ENCODE data around the gene GPR161. TPM values are rescaled to one million over a fixed set of nuclear protein-coding genes. Genes with fewer than 3 reads are reported as not detected.

Gene GPR161
- polyA plus RNA-seq, 1 donor (not counting 4 experiments of a cell fraction or from before 2014, with no cell fraction given): 7.8 TPM

- DNase-seq (ENCODE audit: low read depth, low spot score): no peak
Measured at GRCh38 chr1:168172250-168172915, 35.7 kb upstream of the GPR161 start.

DNA sequence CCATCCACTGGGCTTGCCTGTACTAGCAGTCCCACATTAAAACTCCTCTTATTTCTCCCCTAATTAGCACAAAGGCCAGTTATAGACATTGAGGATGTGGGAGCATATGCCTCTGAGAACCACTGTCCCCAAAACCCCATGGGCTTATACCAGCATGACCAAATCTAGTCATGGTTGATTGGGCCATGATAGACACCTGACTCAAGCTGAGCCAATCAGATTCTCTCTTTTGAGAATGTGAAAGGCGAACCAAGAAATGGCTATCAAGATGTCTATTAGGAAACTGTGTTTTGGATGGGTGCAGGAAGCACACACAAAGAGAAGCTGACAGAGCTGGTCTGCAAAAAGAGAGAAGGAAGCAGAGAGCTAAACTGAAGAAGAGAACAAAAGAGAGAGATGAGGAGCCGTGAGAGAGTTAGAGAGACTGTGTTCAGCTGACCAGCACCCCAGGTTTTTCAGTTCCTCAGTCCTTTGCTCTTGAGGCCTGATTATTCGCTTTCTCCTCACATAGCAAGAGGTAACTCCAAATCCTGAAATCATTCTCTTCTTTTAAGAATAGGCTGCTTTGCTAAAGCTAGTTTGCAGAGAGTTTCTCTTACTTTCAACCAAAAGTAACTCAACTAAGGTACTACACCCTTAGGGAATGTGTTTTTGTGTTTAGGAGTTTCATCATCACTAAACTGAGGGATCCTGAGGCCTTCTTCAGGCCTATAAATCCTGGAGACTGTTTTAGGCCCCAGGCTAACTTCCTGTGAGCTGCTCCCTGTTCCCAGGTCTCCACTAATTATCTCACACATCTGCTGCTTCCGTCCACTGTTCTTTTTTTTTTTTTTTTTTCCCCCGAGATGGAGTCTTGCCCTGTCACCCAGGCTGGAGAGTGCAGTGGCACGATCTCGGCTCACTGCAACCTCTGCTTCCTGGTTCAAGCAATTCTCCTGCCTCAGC lies 34.1 kb upstream of the GPR161 start:
- FAIRE-seq: no peak

More at GRCh38 chr1:168172250-168172915, 35.7 kb upstream of the GPR161 start:
- H3K9me1 ChIP-seq (ENCODE audit: control insufficient read depth, extremely low read depth, insufficient read depth, low read length): no peaks in the 10 kb centered on the region
- no peaks in the 10 kb centered on the region for H3K27me3 ChIP-seq (ENCODE audit: control insufficient read depth, extremely low read depth, insufficient read depth, low read length)
- no peaks in the 10 kb centered on the region for H3K36me3 ChIP-seq (ENCODE audit: control insufficient read depth in 2 of 2, extremely low read depth in 1 of 2, insufficient read depth in 2 of 2, low read length in 2 of 2)
- H3K27ac ChIP-seq (ENCODE audit: control insufficient read depth, insufficient read depth, low read length): no peak overlapping the region
- no peak for FAIRE-seq
- H2AFZ ChIP-seq (ENCODE audit: control insufficient read depth, low read length): no peak overlapping the region
- no peaks in the 10 kb centered on the region for H3K79me2 ChIP-seq (ENCODE audit: control insufficient read depth, insufficient read depth, low read length)
- H3K4me1 ChIP-seq (ENCODE audit: control insufficient read depth, extremely low read depth, insufficient read depth, low read length): no peaks in the 10 kb centered on the region
- dilution Hi-C loops (cut with MboI; ENCODE audit: extremely low pct_ligation_motif_present, low sequenced_read_pairs): no loop called here
- no peaks in the 10 kb centered on the region for H4K20me1 ChIP-seq (ENCODE audit: control insufficient read depth, extremely low read depth, insufficient read depth, low read length)
- no peak overlapping the region for H3K4me3 ChIP-seq (ENCODE audit: control insufficient read depth in 2 of 3, extremely low read depth in 1 of 3, insufficient read depth in 2 of 3, low read depth in 1 of 3, low read length in 3 of 3)
- TF ChIP-seq, protein P1, sequence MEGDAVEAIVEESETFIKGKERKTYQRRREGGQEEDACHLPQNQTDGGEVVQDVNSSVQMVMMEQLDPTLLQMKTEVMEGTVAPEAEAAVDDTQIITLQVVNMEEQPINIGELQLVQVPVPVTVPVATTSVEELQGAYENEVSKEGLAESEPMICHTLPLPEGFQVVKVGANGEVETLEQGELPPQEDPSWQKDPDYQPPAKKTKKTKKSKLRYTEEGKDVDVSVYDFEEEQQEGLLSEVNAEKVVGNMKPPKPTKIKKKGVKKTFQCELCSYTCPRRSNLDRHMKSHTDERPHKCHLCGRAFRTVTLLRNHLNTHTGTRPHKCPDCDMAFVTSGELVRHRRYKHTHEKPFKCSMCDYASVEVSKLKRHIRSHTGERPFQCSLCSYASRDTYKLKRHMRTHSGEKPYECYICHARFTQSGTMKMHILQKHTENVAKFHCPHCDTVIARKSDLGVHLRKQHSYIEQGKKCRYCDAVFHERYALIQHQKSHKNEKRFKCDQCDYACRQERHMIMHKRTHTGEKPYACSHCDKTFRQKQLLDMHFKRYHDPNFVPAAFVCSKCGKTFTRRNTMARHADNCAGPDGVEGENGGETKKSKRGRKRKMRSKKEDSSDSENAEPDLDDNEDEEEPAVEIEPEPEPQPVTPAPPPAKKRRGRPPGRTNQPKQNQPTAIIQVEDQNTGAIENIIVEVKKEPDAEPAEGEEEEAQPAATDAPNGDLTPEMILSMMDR (optimal IDR thresholded peaks at IDR 0.05 in 1 of 3, IDR thresholded peaks at IDR 0.05 in 1 of 3, conservative IDR thresholded peaks at IDR 0.05 in 1 of 3; ENCODE audit: extremely low read depth in 1 of 3, insufficient read depth in 2 of 3, low read length in 3 of 3): no peak
- no peak for TF ChIP-seq EZH2 (IDR thresholded peaks at IDR 0.05; ENCODE audit: low read length)
- H3K4me2 ChIP-seq (ENCODE audit: control insufficient read depth, extremely low read depth, insufficient read depth, low read depth, low read length): no peak overlapping the region
- H3K9me3 ChIP-seq (ENCODE audit: control insufficient read depth, low read depth, low read length): no peaks in the 10 kb centered on the region
- no peak overlapping the region for H3K9ac ChIP-seq (ENCODE audit: control insufficient read depth, extremely low read depth, insufficient read depth, low read length)

More for the DNA sequence above, 34.1 kb upstream of the GPR161 start:
- no peaks in the 10 kb centered on the region for H3K9me1 ChIP-seq (ENCODE audit: control insufficient read depth, extremely low read depth, insufficient read depth, low read length)
- H3K9ac ChIP-seq (ENCODE audit: control insufficient read depth, extremely low read depth, insufficient read depth, low read length): no peak overlapping the region
- dilution Hi-C loops (cut with MboI; ENCODE audit: extremely low pct_ligation_motif_present, low sequenced_read_pairs): no loop called here
- TF ChIP-seq, protein P1 (optimal IDR thresholded peaks at IDR 0.05 in 1 of 3, IDR thresholded peaks at IDR 0.05 in 1 of 3, conservative IDR thresholded peaks at IDR 0.05 in 1 of 3; ENCODE audit: extremely low read depth in 1 of 3, insufficient read depth in 2 of 3, low read length in 3 of 3): no peak
- TF ChIP-seq EZH2 (IDR thresholded peaks at IDR 0.05; ENCODE audit: low read length): no peak
- no peaks in the 10 kb centered on the region for H4K20me1 ChIP-seq (ENCODE audit: control insufficient read depth, extremely low read depth, insufficient read depth, low read length)
- no peak overlapping the region for H3K27ac ChIP-seq (ENCODE audit: control insufficient read depth, insufficient read depth, low read length)
- peak overlapping the region; percentile 50 for H2AFZ ChIP-seq (ENCODE audit: control insufficient read depth, low read length)
- H3K4me2 ChIP-seq (ENCODE audit: control insufficient read depth, extremely low read depth, insufficient read depth, low read depth, low read length): no peak overlapping the region
- H3K4me3 ChIP-seq (ENCODE audit: control insufficient read depth in 2 of 3, extremely low read depth in 1 of 3, insufficient read depth in 2 of 3, low read depth in 1 of 3, low read length in 3 of 3): no peak overlapping the region
- DNase-seq (ENCODE audit: low read depth, low spot score): no peak
- H3K27me3 ChIP-seq (ENCODE audit: control insufficient read depth, extremely low read depth, insufficient read depth, low read length): no peaks in the 10 kb centered on the region
- no peaks in the 10 kb centered on the region for H3K9me3 ChIP-seq (ENCODE audit: control insufficient read depth, low read depth, low read length)
- H3K36me3 ChIP-seq (ENCODE audit: control insufficient read depth in 2 of 2, extremely low read depth in 1 of 2, insufficient read depth in 2 of 2, low read length in 2 of 2): no peaks in the 10 kb centered on the region
- no peaks in the 10 kb centered on the region for H3K4me1 ChIP-seq (ENCODE audit: control insufficient read depth, extremely low read depth, insufficient read depth, low read length)
- no peaks in the 10 kb centered on the region for H3K79me2 ChIP-seq (ENCODE audit: control insufficient read depth, insufficient read depth, low read length)
